Panc1 (cell line): ENCODE data around the gene RIMOC1.

Experiments
- POLR2AphosphoS5 ChIP-seq: IDR thresholded peaks from 2 replicates; pipeline ENCODE4 v1.6.1; 2012; ENCODE audit warnings: mild to moderate bottlenecking, low read depth, low read length, moderate library complexity
- TF ChIP-seq, protein P1 (sequence below): fragments of 450-650 bp; IDR thresholded peaks from 2 replicates; pipeline ENCODE4 v1.5.1; 2017; ENCODE audit warnings: mild to moderate bottlenecking

DNA sequence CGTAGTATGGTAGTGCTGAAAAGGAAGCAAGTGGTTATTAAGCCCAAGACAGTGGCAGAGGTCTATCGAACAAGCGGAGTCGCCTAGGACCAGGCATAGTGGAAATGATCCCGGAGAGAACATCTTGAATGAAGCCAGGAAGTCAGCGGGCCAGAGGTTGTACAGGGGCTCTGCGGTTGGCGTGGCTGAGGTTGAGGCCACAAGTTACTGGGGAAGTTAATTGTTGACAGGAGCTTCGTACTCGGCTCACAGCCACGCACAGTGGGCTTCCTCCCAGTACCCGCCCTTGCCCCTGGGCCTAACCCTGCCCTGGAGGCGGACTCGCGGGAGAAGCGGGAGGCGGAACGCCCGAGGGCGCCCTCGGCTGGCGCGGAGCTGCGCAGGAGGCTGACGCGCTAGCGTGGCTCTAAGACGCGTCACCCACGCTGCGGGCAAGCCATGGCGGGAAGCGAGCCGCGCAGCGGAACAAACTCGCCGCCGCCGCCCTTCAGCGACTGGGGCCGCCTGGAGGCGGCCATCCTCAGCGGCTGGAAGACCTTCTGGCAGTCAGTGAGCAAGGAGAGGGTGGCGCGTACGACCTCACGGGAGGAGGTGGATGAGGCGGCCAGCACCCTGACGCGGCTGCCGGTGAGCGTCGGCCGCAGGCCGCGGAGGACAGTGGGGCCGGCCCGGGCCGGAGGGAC, 20.9 kb downstream of the RIMOC1 start, which contains the start of gene FBXO4:
- TF ChIP-seq, protein P1, sequence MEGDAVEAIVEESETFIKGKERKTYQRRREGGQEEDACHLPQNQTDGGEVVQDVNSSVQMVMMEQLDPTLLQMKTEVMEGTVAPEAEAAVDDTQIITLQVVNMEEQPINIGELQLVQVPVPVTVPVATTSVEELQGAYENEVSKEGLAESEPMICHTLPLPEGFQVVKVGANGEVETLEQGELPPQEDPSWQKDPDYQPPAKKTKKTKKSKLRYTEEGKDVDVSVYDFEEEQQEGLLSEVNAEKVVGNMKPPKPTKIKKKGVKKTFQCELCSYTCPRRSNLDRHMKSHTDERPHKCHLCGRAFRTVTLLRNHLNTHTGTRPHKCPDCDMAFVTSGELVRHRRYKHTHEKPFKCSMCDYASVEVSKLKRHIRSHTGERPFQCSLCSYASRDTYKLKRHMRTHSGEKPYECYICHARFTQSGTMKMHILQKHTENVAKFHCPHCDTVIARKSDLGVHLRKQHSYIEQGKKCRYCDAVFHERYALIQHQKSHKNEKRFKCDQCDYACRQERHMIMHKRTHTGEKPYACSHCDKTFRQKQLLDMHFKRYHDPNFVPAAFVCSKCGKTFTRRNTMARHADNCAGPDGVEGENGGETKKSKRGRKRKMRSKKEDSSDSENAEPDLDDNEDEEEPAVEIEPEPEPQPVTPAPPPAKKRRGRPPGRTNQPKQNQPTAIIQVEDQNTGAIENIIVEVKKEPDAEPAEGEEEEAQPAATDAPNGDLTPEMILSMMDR, result peak; percentile 83
- TF ChIP-seq POLR2AphosphoS5, result peak; percentile 67
